Hematopoietic multipotent progenitor cell treated with erythropoietin and hydrocortisone succinate and interleukin-3 and kit ligand, for 6 days (in vitro differentiated cells): ENCODE data around the gene HSPA4L.
A peak's percentile ranks its signal among the peaks of the same experiment; 100 is the strongest.

Experiments
- DNase-seq: peaks from one replicate; pipeline ENCODE4 v3.0.0-alpha.2; 2015

The HSPA4L gene

DNA sequence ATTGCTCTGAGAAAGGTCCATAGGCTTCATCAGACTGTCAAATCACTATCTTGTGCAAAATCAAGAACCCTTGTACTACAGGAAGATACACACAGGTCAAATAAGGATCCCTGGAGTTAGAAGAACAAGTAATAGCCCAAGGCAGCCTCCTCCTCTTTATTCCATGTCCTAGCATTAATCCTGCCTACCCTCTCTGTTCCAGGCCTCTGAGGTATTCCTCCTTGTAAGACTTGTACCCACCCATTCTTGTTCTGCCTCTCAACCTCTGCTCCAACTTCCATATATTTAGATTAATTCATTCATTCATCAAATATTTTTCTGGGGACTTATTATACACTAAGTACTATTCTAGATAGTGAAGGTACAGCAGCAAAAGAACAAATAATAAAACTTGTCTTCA, 88.2 kb downstream of the HSPA4L start:
- no peak for DNase-seq

DNA sequence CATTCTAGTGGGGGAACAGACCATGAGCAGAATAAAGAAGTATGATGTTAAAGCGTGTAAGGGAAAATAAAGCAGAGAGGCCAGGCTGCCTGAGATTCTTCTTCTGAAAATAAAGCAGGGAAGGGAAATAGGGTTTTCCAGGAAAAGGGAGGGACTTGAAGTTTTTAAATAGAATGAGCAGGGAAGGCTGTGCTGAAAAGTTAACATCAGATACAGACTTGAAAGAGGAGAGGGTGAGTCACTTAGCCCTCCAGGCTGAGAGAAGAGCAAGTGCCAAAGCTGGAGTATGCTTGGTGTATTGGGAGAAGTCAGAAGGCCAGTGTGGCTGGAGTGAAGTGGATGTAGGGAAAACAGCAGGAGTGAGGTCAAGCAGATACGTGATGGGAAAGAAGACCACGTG, 88.6 kb downstream of the HSPA4L start:
- DNase-seq = no peak

DNA sequence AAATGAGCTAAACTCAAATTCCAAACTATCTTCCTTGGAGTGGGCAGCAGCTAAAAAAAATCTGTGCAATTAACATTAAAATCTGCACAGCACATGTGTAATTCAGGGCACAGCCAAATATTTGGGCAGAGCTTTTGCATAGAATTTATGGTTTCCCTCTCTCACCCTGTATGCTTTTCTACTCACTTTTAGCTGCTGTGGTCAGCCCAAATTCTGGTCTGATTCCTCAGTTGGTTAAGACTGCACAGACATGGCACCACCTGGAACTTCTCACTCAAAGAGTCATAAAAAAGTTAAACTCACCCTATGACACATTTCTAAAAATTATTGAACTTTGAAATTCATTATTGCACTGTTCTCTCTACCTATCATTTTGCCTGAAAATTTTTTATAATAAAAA, 93.7 kb downstream of the HSPA4L start:
- no peak for DNase-seq

DNA sequence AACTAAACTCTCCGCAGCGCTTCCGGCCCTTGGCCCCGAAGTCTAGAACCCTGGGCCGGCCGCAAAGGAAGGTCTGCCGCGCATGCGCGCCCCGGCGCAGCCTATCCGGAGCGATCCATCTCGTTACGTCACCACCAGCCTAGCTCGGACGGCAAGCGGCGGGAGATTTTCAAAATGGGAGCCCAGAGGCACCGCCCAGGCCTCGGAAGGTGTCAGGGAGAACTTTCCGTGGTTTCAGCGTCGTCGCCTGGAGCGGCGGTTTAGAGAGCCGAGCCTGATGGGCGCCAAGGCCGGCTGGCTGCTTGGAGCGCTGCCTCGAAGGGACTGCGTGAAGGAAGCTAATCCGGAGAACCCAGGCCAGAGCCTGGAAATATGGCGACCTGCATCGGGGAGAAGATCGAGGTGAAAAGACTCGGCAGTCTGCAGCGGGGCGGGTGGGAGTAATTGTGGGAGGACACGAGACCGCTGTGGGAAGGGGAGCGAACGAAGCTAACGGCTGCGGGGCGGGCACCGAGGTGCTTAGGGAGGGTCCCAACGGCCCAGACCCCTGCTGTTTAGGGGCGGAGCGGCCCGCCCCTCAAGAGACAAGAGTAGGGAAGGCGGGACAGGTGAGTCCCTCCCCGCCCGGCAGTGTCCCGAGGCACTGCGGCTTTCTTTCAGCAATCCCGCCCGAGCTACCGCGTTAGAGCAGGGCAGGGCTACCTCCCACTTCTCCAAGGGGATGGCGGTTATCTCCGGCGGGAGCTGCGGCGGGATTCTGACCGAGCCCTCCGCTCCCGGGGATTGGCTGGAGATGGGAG, 98.8 kb downstream of the HSPA4L start, which contains the start of gene PLK4:
Gene PLK4, plus strand, starts transcription at position 131 of the 800 bp plus-strand sequence. Its CDS starts 242 bp downstream, at position 373.
- DNase-seq = peak; percentile 99

DNA sequence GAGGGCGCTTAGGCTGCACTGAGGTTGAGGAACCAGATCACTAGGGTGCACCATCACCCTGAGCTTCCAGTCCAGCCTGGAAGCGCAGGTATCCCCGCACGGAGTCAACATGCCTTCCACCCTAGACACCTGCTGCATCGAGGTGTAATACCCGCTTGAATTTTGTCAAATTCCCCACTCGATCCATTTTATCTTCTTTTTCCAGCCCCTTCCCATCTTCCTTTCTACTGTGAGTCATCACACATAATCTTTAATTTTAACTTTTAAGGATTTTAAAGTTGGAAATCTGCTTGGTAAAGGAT, 99.4 kb downstream of the HSPA4L start:
- DNase-seq = no peak

DNA sequence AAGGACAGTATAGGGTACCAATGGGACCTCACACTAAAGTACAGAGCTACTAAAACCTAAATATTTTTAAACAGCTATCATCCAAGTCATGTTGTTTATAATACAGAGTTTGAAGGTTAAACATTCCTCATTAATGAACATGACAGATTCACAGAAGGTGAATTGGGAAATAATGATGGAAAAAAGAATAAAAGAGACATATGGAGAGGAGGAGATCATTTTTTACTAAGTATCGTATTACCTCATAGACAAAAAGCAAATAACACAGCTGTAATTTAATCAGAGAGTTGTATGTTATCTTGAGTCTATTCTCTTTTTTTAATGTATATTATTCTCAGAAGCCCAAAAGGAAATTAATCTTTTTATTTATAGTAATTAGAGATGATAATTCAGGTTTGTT, 106.4 kb downstream of the HSPA4L start:
- no peak for DNase-seq

DNA sequence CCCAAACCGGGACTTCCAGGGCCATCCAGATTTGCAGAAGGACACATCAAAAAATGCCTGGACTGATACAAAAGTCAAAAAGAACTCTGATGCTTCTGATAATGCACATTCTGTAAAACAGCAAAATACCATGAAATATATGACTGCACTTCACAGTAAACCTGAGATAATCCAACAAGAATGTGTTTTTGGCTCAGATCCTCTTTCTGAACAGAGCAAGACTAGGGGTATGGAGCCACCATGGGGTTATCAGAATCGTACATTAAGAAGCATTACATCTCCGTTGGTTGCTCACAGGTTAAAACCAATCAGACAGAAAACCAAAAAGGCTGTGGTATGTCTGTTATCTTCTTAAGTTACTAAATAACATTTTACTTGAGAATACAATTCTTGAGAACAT, 107.8 kb downstream of the HSPA4L start:
- no peak for DNase-seq
